ENCODE measurements around the gene ZC2HC1C. TPM values are rescaled to one million over a fixed set of nuclear protein-coding genes. Genes with fewer than 3 reads are reported as not detected.

Gene ZC2HC1C
- total and polyA plus RNA-seq, 2 of the 13 experiments (the other 11 are each of a cell fraction or from before 2014, with no cell fraction given), result 3.3 to 3.5 TPM

DNA sequence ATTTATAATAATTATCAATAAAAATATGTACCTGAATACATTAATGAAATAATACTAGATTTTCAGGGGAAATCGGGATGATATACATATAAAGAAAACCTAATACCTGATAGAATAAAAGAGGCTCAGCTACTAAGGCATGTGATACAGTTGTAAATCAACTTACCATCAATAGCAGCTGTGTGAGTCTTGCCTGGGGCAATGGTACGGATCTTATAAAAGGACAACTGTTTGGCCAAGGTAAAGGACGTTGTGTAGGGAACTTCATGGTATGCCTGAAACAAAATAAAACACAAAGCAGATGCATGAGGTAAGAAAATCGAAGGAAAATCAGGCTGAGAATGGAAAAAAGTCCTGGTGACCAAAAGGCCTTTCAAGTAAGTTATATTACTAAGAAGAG, 32.0 kb downstream of the ZC2HC1C start:
- in situ Hi-C loops (cut with HindIII; ENCODE audit: extremely low pct_ligation_motif_present, low pct_unique_long_range_greater_than_20kb) (no loop called here), intact Hi-C loops (cut with micrococcal nuclease; ENCODE audit: unreplicated experiment) (no loop called here)
- Histone ChIP-seq H3K4me2 (ENCODE audit: low read depth, low read length) (no peak overlapping the region), H3K9me3 (ENCODE audit: low read length) (no peaks in the 10 kb centered on the region), H3K79me2 (ENCODE audit: insufficient read depth, low read length) (no peaks in the 10 kb centered on the region), H3K9ac (ENCODE audit: insufficient read depth, low read depth, low read length) (no peak overlapping the region), H3K4me1 (ENCODE audit: insufficient read depth, low read length) (no peaks in the 10 kb centered on the region), H2AFZ (ENCODE audit: low read length) (no peak overlapping the region), H3K27ac (ENCODE audit: extremely low read length, insufficient read depth, low read length) (no peak overlapping the region), H3K36me3 (replicated peaks in 1 of 2; ENCODE audit: control insufficient read depth in 1 of 2, insufficient read depth in 2 of 2, low read length in 2 of 2) (peaks cover 10 to 41% of the 10 kb centered on the region in 2 experiments), H3K27me3 (ENCODE audit: control insufficient read depth in 1 of 2, insufficient read depth in 2 of 2, low read length in 2 of 2) (no peaks in the 10 kb centered on the region), H4K20me1 (ENCODE audit: insufficient read depth, low read length) (no peaks in the 10 kb centered on the region), H3K4me3 (replicated peaks in 1 of 3; ENCODE audit: insufficient read depth in 1 of 3, low read depth in 2 of 3, low read length in 3 of 3) (no peak overlapping the region)
- ChIA-PET CTCF (ENCODE audit: low intra/inter-chr PET ratio, low total read pairs) (no interaction called here), POLR2A (no interaction called here)
- FAIRE-seq (no peak), ATAC-seq (no peak), DNase-seq (ENCODE audit: low spot score) (no peak)
- BruUV-seq (replicated peaks), result no TSS peak
- WGBS (ENCODE audit: low lambda C conversion rate), result 85% methylated on average over 4 of the region's 4 CpGs
- TF ChIP-seq, protein P1, sequence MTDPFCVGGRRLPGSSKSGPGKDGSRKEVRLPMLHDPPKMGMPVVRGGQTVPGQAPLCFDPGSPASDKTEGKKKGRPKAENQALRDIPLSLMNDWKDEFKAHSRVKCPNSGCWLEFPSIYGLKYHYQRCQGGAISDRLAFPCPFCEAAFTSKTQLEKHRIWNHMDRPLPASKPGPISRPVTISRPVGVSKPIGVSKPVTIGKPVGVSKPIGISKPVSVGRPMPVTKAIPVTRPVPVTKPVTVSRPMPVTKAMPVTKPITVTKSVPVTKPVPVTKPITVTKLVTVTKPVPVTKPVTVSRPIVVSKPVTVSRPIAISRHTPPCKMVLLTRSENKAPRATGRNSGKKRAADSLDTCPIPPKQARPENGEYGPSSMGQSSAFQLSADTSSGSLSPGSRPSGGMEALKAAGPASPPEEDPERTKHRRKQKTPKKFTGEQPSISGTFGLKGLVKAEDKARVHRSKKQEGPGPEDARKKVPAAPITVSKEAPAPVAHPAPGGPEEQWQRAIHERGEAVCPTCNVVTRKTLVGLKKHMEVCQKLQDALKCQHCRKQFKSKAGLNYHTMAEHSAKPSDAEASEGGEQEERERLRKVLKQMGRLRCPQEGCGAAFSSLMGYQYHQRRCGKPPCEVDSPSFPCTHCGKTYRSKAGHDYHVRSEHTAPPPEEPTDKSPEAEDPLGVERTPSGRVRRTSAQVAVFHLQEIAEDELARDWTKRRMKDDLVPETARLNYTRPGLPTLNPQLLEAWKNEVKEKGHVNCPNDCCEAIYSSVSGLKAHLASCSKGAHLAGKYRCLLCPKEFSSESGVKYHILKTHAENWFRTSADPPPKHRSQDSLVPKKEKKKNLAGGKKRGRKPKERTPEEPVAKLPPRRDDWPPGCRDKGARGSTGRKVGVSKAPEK (CRISPR knock-in tag; IDR thresholded peaks at IDR 0.05; ENCODE audit: borderline replicate concordance), result no peak
- TF ChIP-seq NR1H2 (CRISPR knock-in tag; IDR thresholded peaks at IDR 0.05; ENCODE audit: borderline replicate concordance, low read depth) (no peak), EHMT2 (IDR thresholded peaks at IDR 0.05; ENCODE audit: borderline replicate concordance, low read depth, low read length) (no peak), ZNF430 (CRISPR knock-in tag; IDR thresholded peaks at IDR 0.05) (no peak), ZNF207 (IDR thresholded peaks at IDR 0.05; ENCODE audit: borderline replicate concordance) (no peak), ZNF792 (CRISPR knock-in tag; IDR thresholded peaks at IDR 0.05) (no peak), RFXANK (CRISPR knock-in tag; IDR thresholded peaks at IDR 0.05) (no peak), RAD51 (IDR thresholded peaks at IDR 0.05; ENCODE audit: borderline replicate concordance) (no peak)
- TF ChIP-seq, protein P2, sequence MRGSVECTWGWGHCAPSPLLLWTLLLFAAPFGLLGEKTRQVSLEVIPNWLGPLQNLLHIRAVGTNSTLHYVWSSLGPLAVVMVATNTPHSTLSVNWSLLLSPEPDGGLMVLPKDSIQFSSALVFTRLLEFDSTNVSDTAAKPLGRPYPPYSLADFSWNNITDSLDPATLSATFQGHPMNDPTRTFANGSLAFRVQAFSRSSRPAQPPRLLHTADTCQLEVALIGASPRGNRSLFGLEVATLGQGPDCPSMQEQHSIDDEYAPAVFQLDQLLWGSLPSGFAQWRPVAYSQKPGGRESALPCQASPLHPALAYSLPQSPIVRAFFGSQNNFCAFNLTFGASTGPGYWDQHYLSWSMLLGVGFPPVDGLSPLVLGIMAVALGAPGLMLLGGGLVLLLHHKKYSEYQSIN (CRISPR knock-in tag; IDR thresholded peaks at IDR 0.05; ENCODE audit: borderline replicate concordance), result no peak
- TF ChIP-seq, protein P3, sequence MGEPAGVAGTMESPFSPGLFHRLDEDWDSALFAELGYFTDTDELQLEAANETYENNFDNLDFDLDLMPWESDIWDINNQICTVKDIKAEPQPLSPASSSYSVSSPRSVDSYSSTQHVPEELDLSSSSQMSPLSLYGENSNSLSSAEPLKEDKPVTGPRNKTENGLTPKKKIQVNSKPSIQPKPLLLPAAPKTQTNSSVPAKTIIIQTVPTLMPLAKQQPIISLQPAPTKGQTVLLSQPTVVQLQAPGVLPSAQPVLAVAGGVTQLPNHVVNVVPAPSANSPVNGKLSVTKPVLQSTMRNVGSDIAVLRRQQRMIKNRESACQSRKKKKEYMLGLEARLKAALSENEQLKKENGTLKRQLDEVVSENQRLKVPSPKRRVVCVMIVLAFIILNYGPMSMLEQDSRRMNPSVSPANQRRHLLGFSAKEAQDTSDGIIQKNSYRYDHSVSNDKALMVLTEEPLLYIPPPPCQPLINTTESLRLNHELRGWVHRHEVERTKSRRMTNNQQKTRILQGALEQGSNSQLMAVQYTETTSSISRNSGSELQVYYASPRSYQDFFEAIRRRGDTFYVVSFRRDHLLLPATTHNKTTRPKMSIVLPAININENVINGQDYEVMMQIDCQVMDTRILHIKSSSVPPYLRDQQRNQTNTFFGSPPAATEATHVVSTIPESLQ (CRISPR knock-in tag; conservative IDR thresholded peaks at IDR 0.05), result no peak
- TF ChIP-seq, protein P4, sequence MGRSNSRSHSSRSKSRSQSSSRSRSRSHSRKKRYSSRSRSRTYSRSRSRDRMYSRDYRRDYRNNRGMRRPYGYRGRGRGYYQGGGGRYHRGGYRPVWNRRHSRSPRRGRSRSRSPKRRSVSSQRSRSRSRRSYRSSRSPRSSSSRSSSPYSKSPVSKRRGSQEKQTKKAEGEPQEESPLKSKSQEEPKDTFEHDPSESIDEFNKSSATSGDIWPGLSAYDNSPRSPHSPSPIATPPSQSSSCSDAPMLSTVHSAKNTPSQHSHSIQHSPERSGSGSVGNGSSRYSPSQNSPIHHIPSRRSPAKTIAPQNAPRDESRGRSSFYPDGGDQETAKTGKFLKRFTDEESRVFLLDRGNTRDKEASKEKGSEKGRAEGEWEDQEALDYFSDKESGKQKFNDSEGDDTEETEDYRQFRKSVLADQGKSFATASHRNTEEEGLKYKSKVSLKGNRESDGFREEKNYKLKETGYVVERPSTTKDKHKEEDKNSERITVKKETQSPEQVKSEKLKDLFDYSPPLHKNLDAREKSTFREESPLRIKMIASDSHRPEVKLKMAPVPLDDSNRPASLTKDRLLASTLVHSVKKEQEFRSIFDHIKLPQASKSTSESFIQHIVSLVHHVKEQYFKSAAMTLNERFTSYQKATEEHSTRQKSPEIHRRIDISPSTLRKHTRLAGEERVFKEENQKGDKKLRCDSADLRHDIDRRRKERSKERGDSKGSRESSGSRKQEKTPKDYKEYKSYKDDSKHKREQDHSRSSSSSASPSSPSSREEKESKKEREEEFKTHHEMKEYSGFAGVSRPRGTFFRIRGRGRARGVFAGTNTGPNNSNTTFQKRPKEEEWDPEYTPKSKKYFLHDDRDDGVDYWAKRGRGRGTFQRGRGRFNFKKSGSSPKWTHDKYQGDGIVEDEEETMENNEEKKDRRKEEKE (IDR thresholded peaks at IDR 0.05), result no peak
- TF ChIP-seq, protein P5, sequence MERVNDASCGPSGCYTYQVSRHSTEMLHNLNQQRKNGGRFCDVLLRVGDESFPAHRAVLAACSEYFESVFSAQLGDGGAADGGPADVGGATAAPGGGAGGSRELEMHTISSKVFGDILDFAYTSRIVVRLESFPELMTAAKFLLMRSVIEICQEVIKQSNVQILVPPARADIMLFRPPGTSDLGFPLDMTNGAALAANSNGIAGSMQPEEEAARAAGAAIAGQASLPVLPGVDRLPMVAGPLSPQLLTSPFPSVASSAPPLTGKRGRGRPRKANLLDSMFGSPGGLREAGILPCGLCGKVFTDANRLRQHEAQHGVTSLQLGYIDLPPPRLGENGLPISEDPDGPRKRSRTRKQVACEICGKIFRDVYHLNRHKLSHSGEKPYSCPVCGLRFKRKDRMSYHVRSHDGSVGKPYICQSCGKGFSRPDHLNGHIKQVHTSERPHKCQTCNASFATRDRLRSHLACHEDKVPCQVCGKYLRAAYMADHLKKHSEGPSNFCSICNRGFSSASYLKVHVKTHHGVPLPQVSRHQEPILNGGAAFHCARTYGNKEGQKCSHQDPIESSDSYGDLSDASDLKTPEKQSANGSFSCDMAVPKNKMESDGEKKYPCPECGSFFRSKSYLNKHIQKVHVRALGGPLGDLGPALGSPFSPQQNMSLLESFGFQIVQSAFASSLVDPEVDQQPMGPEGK (CRISPR knock-in tag; IDR thresholded peaks at IDR 0.05), result no peak
